Neuronal stem cell (in vitro differentiated cells): ENCODE results near the gene C11orf86.

Experiments
- DNase-seq: peaks from one replicate; pipeline ENCODE4 v3.0.0-alpha.2; 2013; ENCODE audit warnings: low spot score
- H2AFZ ChIP-seq: one replicate; pipeline ENCODE4 v1.6.1; 2013; ENCODE audit warnings: mild to moderate bottlenecking, low read length, inconsistent platforms
- H2AK5ac ChIP-seq: 2 replicates; pipeline ENCODE4 v1.6.1; 2013; ENCODE audit warnings: low read depth, mild to moderate bottlenecking, inconsistent platforms, low read length, moderate library complexity, mixed read lengths
- H2BK120ac ChIP-seq: 2 replicates; pipeline ENCODE4 v1.6.1; 2013; ENCODE audit warnings: low read depth, mild to moderate bottlenecking, inconsistent platforms, low read length, moderate library complexity, mixed read lengths
- H2BK12ac ChIP-seq: one replicate; pipeline ENCODE4 v1.6.1; 2013; ENCODE audit warnings: low read length, inconsistent platforms
- H2BK15ac ChIP-seq: 2 replicates; pipeline ENCODE4 v1.6.1; 2013; ENCODE audit warnings: mild to moderate bottlenecking, low read length, inconsistent platforms, mixed read lengths
- H2BK5ac ChIP-seq: one replicate; pipeline ENCODE4 v1.6.1; 2013; ENCODE audit warnings: inconsistent platforms, mild to moderate bottlenecking, low read length, moderate library complexity
- H3K14ac ChIP-seq: one replicate; pipeline ENCODE4 v1.6.1; 2013; ENCODE audit warnings: low read length, inconsistent platforms
- H3K18ac ChIP-seq: 2 replicates; pipeline ENCODE4 v1.6.1; 2013; ENCODE audit warnings: low read length, inconsistent platforms
- H3K23ac ChIP-seq: 2 replicates; pipeline ENCODE4 v1.6.1; 2013; ENCODE audit warnings: low read depth, mild to moderate bottlenecking, mixed read lengths, low read length, inconsistent platforms; ENCODE audit not compliant: poor library complexity
- H3K27ac ChIP-seq: replicated peaks from 3 replicates; pipeline ENCODE4 v1.5.1; 2013; ENCODE audit warnings: low read length, inconsistent platforms
- H3K27me3 ChIP-seq, 3 experiments: 2 replicates each; pipeline ENCODE4 v1.6.1; 2013; ENCODE audit warnings: low read length in 3 of 3, mild to moderate bottlenecking in 2 of 3, inconsistent platforms in 1 of 3, low read depth in 1 of 3, mixed read lengths in 1 of 3, moderate library complexity in 1 of 3; ENCODE audit not compliant: control insufficient read depth in 3 of 3, insufficient read depth in 3 of 3
- H3K36me3 ChIP-seq, 2 donors: replicated peaks in 1 of 2; 2 replicates each; pipeline ENCODE4 v1.6.1; 2013; ENCODE audit warnings: low read length in 2 of 2; ENCODE audit not compliant: control insufficient read depth in 2 of 2, insufficient read depth in 2 of 2
- H3K4ac ChIP-seq: 2 replicates; pipeline ENCODE4 v1.6.1; 2013; ENCODE audit warnings: inconsistent platforms, mild to moderate bottlenecking, low read length, moderate library complexity
- H3K4me1 ChIP-seq, 2 donors: 1 replicate in 1 of 2; 2 replicates in 1 of 2; pipeline ENCODE4 v1.6.1; 2013; ENCODE audit warnings: low read length in 2 of 2, low read depth in 1 of 2; ENCODE audit not compliant: control insufficient read depth in 2 of 2, insufficient read depth in 1 of 2
- H3K4me2 ChIP-seq: one replicate; pipeline ENCODE4 v1.6.1; 2013; ENCODE audit warnings: mild to moderate bottlenecking, low read length, inconsistent platforms; ENCODE audit not compliant: insufficient read depth, poor library complexity, severe bottlenecking
- H3K4me3 ChIP-seq, 2 donors: 2 replicates each; pipeline ENCODE4 v1.5.1; 2013; ENCODE audit warnings: low read length in 2 of 2, mild to moderate bottlenecking in 2 of 2, inconsistent platforms in 1 of 2, moderate library complexity in 1 of 2
- H3K79me1 ChIP-seq: one replicate; pipeline ENCODE4 v1.6.1; 2013; ENCODE audit warnings: low read depth, mild to moderate bottlenecking, inconsistent platforms, low read length, moderate library complexity
- H3K9ac ChIP-seq: one replicate; pipeline ENCODE4 v1.6.1; 2013; ENCODE audit warnings: mild to moderate bottlenecking, low read depth, low read length, inconsistent platforms; ENCODE audit not compliant: poor library complexity
- H3K9me3 ChIP-seq, 2 donors: replicated peaks in 1 of 2; 2 replicates each; pipeline versions ENCODE3 to v1.6.1; 2013; ENCODE audit warnings: low read length in 2 of 2, mild to moderate bottlenecking in 2 of 2, inconsistent platforms in 1 of 2, low read depth in 1 of 2, mixed read lengths in 1 of 2, moderate library complexity in 1 of 2; ENCODE audit not compliant: control insufficient read depth in 2 of 2, insufficient read depth in 1 of 2
- H4K8ac ChIP-seq: one replicate; pipeline ENCODE4 v1.6.1; 2013; ENCODE audit warnings: low read depth, mild to moderate bottlenecking, inconsistent platforms, low read length, moderate library complexity
- H4K91ac ChIP-seq: one replicate; pipeline ENCODE4 v1.6.1; 2013; ENCODE audit warnings: low read length, low read depth, mild to moderate bottlenecking, inconsistent platforms; ENCODE audit not compliant: poor library complexity
- WGBS, 2 donors: extraction: QIAGEN DNeasy Blood & Tissue Kit; methylation state at CpG; one replicate each; pipeline ENCODE4 v1.1.7; 2013; ENCODE audit warnings: missing lambda C conversion rate in 2 of 2, mixed read lengths in 1 of 2; ENCODE audit not compliant: insufficient read length in 2 of 2, insufficient replicate concordance in 1 of 2; ENCODE audit errors: extremely low coverage in 2 of 2; 5-methylcytosine and 5-hydroxymethylcytosine counted together

Gene C11orf86

GRCh38 chr11:66979336-66979980, 4.4 kb downstream of the C11orf86 start:
- no CpG with 5 or more reads among the region's 2 CpGs for WGBS, 2 donors
- H3K4ac ChIP-seq: no peak overlapping the region
- no peak overlapping the region for H2BK15ac ChIP-seq
- no peak overlapping the region for H2AK5ac ChIP-seq
- no peak for DNase-seq
- H3K27ac ChIP-seq: no peak overlapping the region
- H3K36me3 ChIP-seq: no peaks in the 10 kb centered on the region
- no peak overlapping the region for H2BK120ac ChIP-seq
- no peak overlapping the region for H3K4me3 ChIP-seq
- no peaks in the 10 kb centered on the region for H3K9me3 ChIP-seq
- H3K27me3 ChIP-seq: peaks cover 0 to 3% (median 0%) of the 10 kb centered on the region in 3 experiments
- no peak overlapping the region for H3K9ac ChIP-seq
- no peak overlapping the region for H3K14ac ChIP-seq
- no peak overlapping the region for H2BK12ac ChIP-seq
- no peak overlapping the region for H4K91ac ChIP-seq
- no peak overlapping the region for H2BK5ac ChIP-seq
- H2AFZ ChIP-seq: no peak overlapping the region
- no peaks in the 10 kb centered on the region for H3K79me1 ChIP-seq
- H3K4me2 ChIP-seq: no peak overlapping the region
- H3K23ac ChIP-seq: no peak overlapping the region
- no peak overlapping the region for H4K8ac ChIP-seq
- H3K18ac ChIP-seq: no peak overlapping the region
- peaks cover 0 to 2% of the 10 kb centered on the region in 2 donors for H3K4me1 ChIP-seq

- no peak overlapping the region for H2BK120ac ChIP-seq
- no peak overlapping the region for H2BK15ac ChIP-seq
- H2BK5ac ChIP-seq: no peak overlapping the region
- peaks cover 0 to 8% (median 0%) of the 10 kb centered on the region in 3 experiments for H3K27me3 ChIP-seq
- peaks cover under 1% of the 10 kb centered on the region in 2 donors for H3K4me1 ChIP-seq
- no peak overlapping the region for H2BK12ac ChIP-seq
- peaks cover 2% of the 10 kb centered on the region for H3K79me1 ChIP-seq
- no peak overlapping the region for H3K4ac ChIP-seq
- H2AFZ ChIP-seq: no peak overlapping the region
- no peak overlapping the region for H3K23ac ChIP-seq
- H3K4me3 ChIP-seq: no peak overlapping the region
- WGBS, 2 donors: no CpG with 5 or more reads among the region's 9 CpGs
- no peak overlapping the region for H3K9ac ChIP-seq
- H4K8ac ChIP-seq: no peak overlapping the region
- no peak overlapping the region for H3K18ac ChIP-seq
- H2AK5ac ChIP-seq: no peak overlapping the region
- H3K4me2 ChIP-seq: no peak overlapping the region
- H3K14ac ChIP-seq: no peak overlapping the region
- H3K27ac ChIP-seq: no peak overlapping the region
- H4K91ac ChIP-seq: no peak overlapping the region
- no peaks in the 10 kb centered on the region for H3K9me3 ChIP-seq
- H3K36me3 ChIP-seq: no peaks in the 10 kb centered on the region
- no peak for DNase-seq
These were observed 7.0 kb downstream of the C11orf86 start for GRCh38 chr11:66981976-66982578.

GRCh38 chr11:66983275-66983924, 8.3 kb downstream of the C11orf86 start:
- no CpG with 5 or more reads among the region's 5 CpGs for WGBS, 2 donors
- Histone ChIP-seq H3K4me2 (no peak overlapping the region), H3K9me3 (no peaks in the 10 kb centered on the region), H3K4ac (no peak overlapping the region), H3K14ac (no peak overlapping the region), H3K27me3 (peaks cover 0 to 8% (median 0%) of the 10 kb centered on the region in 3 experiments), H2BK5ac (no peak overlapping the region), H3K79me1 (peaks cover 2% of the 10 kb centered on the region), H3K18ac (no peak overlapping the region), H2BK120ac (no peak overlapping the region), H3K27ac (no peak overlapping the region), H2AFZ (no peak overlapping the region), H4K91ac (no peak overlapping the region), H3K9ac (no peak overlapping the region), H3K36me3 (no peaks in the 10 kb centered on the region), H2AK5ac (no peak overlapping the region), H4K8ac (no peak overlapping the region), H3K23ac (no peak overlapping the region), H3K4me1 (peaks cover 5 to 6% of the 10 kb centered on the region in 2 donors), H2BK12ac (no peak overlapping the region), H2BK15ac (no peak overlapping the region), H3K4me3 (no peak overlapping the region)
- no peak for DNase-seq

GRCh38 chr11:66985508-66986177, 10.5 kb downstream of the C11orf86 start:
- no peak overlapping the region for H3K27ac ChIP-seq
- H3K79me1 ChIP-seq: peaks cover 2% of the 10 kb centered on the region
- H3K4me1 ChIP-seq: peaks cover 5 to 6% of the 10 kb centered on the region in 2 donors
- no peaks in the 10 kb centered on the region for H3K36me3 ChIP-seq
- no peak overlapping the region for H2AK5ac ChIP-seq
- H4K8ac ChIP-seq: no peak overlapping the region
- no peak overlapping the region for H2BK120ac ChIP-seq
- H2AFZ ChIP-seq: no peak overlapping the region
- H3K9ac ChIP-seq: no peak overlapping the region
- no peak overlapping the region for H3K4me2 ChIP-seq
- H3K27me3 ChIP-seq: peaks cover 0 to 8% (median 0%) of the 10 kb centered on the region in 3 experiments
- H3K9me3 ChIP-seq: no peaks in the 10 kb centered on the region
- H4K91ac ChIP-seq: no peak overlapping the region
- H3K23ac ChIP-seq: no peak overlapping the region
- H3K14ac ChIP-seq: no peak overlapping the region
- no peak overlapping the region for H2BK15ac ChIP-seq
- no peak for DNase-seq
- no peak overlapping the region for H2BK5ac ChIP-seq
- no peak overlapping the region for H3K4me3 ChIP-seq
- no peak overlapping the region for H3K4ac ChIP-seq
- no peak overlapping the region for H3K18ac ChIP-seq
- no peak overlapping the region for H2BK12ac ChIP-seq
- WGBS, 2 donors: no CpG with 5 or more reads among the region's 8 CpGs
